ENCODE measurements around the gene CCSER2.

DNA sequence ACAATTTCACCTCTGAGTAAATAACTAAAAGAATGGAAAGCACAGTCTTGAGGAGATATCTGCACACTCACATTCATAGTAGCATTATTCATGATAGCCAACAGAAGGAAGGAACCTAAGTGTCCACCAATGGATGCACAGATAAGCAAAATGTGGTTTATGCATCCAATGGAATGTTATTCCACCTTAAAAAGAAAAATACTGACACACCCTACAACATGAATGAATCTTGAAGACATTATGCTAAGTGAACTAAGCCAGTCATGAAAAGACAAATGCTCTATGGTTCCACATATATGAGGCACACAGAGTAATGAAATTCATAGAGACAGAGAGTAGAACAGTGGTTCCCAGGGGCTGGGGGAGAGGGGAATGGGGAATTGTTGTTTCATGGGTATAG lies 6.5 kb upstream of the CCSER2 start:
- TF ChIP-seq, protein P1, sequence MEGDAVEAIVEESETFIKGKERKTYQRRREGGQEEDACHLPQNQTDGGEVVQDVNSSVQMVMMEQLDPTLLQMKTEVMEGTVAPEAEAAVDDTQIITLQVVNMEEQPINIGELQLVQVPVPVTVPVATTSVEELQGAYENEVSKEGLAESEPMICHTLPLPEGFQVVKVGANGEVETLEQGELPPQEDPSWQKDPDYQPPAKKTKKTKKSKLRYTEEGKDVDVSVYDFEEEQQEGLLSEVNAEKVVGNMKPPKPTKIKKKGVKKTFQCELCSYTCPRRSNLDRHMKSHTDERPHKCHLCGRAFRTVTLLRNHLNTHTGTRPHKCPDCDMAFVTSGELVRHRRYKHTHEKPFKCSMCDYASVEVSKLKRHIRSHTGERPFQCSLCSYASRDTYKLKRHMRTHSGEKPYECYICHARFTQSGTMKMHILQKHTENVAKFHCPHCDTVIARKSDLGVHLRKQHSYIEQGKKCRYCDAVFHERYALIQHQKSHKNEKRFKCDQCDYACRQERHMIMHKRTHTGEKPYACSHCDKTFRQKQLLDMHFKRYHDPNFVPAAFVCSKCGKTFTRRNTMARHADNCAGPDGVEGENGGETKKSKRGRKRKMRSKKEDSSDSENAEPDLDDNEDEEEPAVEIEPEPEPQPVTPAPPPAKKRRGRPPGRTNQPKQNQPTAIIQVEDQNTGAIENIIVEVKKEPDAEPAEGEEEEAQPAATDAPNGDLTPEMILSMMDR (IDR thresholded peaks at IDR 0.05; ENCODE audit: low read depth, low read length) = no peak
- TF ChIP-seq, protein P2, sequence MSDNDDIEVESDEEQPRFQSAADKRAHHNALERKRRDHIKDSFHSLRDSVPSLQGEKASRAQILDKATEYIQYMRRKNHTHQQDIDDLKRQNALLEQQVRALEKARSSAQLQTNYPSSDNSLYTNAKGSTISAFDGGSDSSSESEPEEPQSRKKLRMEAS (IDR thresholded peaks at IDR 0.05; ENCODE audit: low read depth, low read length) = no peak

All from NB4 (cell line).